Inflammatory macrophage treated with lipopolysaccharide for 1 hour (primary cell): ENCODE data around the gene PPIC.
A peak's percentile ranks its signal among the peaks of the same experiment; 100 is the strongest.
"Not testable (repeated sequence)": the region's sequence is repeated elsewhere in the genome, so short reads cannot be mapped to it uniquely, and the experiment has no call there.

Experiments used
- DNase-seq, 2 donors: peaks; one replicate each; pipeline ENCODE4 v3.0.0-alpha.2; 2020 to 2022

Gene PPIC

DNA sequence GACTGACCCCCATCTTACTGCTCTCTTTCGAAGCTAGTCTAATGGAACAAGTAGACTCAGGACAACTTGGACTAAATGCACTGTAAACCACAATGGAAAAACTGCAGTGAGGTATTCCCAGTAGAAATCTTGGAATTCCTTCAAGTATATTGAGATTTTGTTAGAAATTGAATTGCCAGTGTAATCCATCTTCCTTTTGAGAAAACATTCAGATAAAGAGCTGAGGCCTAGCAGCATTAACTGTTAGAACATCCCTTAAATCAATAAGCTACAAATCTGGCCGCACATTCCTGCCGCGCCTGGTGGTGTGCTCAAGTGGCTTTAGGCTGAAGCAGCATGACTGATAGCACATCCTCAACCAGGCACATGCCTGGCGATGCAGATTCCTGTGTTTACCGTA lies 29.3 kb downstream of the PPIC start:
- DNase-seq: no peak

DNA sequence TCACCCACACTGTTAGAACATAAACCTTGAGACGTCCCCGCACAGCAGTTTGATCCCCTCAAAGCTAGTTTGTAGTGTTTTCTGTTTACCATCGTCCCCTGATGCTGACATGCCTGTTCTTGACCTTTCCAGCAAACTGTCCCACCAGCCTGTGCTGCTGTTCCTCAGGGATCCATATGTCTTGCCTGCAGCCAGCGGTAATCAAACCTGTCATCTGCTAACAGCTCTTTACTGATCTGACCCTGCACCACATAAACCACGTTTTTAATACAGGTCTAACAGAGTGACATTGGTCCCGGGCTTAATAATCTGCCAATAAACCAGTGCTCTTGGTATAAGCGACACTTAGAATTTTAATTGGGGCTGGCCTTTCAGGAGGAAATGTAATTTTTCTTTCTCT lies 34.7 kb downstream of the PPIC start:
- DNase-seq: no peak

DNA sequence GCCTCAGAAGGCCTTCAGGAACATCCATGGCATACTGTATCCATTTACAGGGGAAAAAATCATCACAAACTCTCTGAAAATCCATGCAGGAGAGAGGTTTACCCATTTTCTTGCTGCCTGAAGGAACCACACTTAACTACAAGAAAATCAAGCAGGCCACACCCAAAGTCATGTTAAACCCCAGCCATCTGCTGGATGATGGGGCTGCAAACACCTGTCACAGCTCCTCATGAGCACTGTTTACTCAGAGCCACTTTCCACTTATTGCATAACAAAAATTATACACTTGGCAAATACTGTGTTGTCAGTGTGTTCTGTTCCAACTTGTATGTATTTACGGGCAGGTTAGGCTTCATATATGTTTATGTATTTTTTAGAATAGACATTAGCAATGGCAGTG lies 35.8 kb downstream of the PPIC start:
- DNase-seq: no peak

DNA sequence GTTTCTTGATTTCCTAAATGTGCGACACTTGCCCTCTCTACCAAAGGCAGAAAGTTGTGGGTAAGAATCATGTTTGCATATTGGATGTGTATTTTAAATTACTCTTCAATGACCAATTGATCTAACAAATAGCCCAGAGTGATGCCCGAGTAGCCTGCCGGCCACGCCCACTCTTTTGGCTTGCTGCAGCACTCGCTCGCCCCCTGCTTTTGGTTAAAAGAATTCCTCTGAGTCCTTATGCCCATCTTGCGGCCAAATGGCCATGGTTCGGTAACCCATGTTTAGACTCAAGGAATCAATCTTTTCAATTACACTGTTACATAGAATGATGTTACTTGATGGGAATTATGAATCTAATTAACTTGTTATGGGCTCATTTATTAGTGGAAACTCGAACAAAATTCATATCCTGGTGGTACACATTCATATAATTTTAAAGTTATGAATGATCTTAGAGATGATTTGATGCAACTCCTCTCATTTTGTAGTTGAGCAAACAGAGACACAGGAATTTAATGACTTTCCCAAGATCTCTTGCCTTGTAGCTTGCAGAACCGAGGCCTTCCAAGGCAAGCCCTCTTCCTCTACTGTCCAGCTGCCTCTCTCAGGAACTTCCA lies 36.5 kb downstream of the PPIC start:
- peak; percentile 36 to 44 for DNase-seq

DNA sequence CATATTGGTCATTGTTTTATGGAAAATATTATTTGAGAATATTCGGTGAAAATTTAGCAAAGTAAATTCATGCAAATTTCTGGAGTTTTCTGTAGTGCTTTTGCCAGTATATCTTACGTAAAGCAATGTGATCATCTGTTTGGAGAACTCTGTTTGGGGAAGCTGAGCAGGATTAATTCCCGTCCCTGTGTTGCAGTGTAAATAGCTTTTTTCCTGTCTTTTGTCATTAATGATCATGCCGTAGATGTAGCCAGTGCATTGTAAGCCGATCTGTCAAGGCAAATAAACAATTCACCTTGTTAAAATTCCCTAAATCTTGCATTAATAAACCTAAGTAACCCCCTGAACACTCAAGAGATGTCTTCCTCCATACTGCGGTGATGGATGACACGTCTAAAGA lies 39.2 kb downstream of the PPIC start:
- peak in 1 of 2 donors; percentile 16 for DNase-seq

DNA sequence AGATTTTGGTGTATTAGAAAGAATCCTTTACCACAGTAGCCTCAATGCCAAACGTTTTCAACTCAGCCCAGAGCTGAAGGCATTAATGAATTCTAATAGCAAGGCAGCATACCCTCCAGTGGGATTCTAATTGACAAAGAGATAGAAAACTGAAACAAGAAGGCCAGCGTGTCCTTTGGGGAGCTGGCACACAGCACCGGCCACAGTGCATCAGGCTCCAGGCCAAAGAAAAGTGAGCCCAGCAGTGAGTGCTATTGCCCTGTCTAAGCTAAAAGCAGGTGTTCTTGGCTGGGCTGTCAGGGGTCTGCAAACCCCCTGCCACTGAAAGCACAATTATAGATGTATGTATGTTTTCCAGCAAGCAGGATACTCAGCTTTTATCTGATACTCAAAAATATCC lies 40.4 kb downstream of the PPIC start:
- no peak for DNase-seq

DNA sequence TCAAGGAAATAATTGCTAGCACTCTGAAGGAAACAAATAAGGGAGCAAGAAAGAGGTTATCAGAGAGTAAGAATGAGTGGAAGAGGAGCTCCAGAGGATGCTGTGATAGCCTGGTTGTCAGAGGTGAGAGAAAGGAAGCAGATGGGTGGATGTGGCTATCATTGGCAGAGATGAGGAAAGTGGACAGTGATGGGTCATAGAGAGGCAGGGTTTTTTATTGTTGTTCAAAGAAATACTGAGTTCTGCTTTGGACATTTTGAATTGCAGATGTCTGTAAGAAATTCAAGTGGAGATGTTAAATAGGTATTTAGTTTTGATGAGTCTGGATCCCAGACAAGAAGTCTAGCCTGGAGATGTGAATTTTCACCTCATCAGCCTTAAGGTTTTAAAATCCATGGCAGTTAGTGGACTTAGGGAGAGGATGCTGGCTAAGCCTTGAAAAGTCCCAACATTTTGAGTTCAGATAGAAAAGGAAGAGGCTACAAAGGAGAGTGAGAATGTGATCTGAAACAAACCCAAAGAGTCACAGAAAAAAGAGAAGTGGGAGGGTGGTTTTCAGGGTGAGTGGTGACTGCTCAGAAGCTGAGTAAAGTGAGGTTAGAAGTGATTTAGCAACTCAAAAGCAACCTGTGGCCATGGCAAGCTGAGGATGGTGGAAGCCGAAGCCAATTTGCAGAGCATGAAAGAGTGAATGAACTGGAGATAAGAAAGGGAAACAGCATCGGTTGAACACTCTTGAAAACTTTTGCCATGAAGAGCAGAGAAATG lies 50.4 kb downstream of the PPIC start:
- DNase-seq: no peak

DNA sequence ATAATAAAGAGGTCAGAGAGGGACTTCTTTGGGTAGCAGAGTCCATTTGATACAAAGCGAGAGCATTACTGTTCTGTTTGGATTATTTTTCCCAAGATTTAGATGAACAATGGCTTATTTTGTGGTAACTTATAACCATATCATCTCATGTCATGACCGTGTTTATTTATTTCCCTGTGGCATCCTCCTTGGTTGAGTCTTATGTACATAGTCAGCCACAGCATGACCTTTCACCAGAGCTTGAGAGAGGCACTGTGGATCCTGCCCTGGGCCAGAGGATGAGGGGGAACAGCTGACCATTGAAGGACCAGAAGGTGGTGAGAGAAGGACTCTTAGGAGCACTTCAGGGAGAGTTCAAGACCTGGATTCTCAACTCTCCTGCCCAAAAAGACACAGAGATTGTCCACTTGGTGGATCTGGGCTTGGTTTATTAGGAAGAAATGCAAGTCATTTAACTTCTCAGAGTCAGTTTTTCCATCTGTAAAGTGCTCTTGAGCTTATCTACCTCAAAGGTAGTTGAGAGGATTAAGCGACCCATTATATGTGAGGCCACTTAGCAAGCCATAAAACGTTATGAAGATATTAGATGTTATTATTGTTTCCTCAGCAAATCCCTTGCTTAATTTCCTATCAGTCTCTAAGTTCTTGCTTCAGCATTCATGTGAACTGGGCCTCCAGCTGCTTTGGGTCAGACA lies 51.4 kb downstream of the PPIC start:
- DNase-seq: no peak

DNA sequence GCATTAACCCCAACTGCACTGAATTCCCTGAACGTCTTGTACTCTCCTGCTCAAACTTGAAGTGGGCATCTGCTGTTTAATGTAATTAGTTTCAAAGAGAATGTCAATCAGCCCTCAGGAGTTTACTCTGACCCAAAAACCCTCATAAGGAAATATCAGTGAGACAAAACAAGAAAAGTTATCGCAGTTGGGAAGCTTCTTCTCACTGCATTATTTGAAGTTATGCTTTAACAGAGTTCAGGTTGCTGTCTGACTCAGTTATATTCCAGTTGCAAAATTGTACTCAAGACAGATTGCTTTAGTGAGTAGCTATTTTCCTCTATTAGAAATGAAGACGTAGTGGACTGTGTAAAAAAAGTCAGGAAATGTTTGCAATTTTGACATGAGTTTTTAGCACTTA lies 52.1 kb downstream of the PPIC start:
- no peak for DNase-seq

DNA sequence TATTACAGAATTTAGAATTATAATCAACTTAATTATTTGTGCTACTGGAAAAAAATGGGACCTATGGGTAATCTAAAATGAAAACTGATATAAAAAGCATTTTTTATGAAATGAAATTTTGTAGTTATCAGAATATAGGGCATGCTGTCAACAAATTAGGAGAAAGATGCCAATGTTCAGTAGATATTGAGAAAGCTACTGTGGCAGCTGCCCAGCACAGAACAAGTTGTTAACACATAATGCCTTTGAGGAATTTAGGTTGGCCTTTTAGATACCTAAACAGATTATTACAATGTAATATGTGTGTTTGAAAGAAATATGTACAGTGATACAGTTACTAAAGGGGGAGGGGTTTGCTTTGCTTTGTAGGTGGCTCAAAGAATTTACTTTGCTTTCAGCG lies 54.1 kb downstream of the PPIC start:
- no peak for DNase-seq

DNA sequence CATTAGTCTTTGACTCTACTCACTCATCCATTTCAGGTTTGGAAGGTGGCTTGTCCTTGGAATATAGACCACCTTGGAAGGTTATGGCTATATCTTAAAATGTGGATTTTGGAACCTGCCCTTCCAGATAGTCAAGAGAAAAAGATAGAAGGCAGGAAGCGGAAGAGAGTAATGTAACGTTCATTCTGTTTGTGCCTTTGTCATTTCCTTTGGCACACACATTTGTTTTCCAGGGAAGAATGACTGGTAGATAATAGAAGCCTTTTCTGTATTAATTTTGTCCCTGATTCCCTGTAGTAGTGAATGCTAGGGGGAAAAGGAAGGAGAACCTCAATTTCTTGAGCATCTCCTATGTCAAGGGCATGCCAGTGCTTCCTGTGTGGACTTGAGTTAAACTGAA lies 54.7 kb downstream of the PPIC start:
- DNase-seq: no peak

DNA sequence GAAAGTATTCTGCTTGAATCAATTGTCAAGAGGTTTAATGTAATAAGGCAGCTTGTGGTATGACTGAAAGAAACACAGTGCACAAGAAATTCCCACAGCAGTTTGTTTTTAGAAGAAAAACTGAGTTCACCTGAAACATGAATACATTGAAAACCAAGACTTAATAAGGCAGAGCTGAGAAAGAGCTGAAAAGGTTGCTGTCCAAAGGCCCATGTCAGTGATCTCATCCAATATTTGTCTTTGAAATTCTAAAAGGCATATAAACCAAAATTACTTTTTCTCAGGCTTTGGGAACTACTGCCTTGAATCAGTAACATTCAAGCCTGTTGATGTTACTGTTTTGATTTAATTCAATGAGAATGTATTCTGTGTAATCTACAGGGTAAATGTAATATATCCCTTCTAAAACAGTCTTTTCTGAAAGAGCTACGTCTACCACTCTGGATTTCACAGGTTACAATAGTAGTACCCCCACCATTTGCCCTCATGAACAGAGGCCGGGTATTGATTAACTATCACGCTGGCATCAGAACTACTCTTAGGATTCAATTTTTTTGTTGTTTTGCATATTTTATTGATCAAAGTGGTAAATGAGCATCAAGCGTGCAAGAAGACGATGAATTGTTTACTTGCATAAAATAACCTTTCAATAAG lies 57.8 kb downstream of the PPIC start:
- no peak for DNase-seq

DNA sequence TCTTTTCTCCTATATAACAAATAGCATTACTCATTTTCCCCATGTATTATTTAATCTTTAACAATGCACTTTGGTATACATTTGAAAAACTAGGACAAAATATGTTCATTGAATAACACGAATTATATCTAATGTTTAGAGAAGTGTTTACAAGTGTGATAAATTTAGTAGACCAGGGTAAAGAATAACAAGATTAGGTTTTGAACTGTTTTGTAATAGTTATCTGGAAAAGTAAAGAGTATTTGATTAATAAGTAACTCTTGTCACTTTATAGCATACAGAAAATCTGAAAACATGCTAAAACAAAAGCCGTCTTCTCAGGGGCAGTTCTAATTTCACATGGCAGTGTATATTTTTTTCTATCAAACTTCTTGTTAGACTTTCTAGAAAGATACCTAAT lies 58.5 kb downstream of the PPIC start:
- DNase-seq: no peak

DNA sequence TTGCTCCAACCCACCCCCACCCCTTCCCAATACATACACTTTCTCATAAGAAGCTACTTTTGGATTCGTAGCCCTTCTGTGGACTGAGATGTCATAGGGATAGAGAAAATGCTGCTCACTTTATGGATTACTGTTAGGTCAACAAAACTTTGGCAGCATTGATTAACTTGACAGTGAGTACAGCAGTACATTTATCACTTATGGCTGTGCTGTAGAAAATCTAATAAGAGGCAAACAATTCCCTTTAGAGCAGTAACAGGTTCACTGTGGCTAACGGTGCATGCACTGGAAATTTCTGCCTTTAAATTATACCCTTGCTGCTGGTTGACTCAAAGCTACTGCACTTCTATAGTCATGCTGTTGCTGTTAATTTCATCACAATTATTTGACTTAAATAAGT lies 59.2 kb downstream of the PPIC start:
- no peak for DNase-seq

DNA sequence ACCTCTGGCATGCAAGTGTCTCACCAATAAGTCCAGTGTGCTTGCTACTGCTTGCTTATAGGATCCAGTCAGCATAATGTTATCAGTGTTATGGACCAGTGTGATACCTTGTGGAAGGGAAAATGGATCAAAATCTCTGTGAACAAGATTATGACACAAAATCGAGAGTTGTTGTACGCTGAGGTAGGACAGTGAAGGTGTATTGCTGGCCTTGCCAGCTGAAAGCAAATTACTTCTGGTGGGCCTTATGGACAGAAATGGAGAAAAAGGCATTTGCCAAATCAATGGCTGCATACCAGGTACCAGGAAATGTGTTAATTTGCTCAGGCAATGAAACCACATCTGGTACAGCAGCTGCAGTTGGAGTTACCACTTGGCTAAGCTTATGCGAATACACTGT lies 62.3 kb downstream of the PPIC start:
- not testable (repeated sequence) for DNase-seq

DNA sequence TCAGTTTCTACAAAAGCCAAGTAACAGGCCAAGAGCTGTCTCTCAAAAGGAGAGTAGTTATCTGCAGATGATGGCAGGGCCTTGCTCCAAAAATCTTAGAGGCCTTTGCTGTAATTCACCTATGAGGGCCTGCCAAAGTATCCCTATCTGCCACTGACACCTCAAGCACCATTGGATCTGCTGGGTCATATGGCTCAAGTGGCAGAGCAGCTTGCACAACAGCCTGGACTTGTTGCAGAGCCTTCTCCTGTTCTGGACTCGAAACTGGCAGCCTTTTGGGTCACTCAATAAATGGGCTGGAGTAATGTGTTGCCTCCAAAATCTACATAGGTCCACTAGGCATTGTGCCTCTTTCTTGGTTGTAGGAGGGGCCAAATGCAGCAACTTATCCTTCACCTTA lies 62.8 kb downstream of the PPIC start:
- not testable (repeated sequence) for DNase-seq
